Measurements from ENCODE around the gene CUEDC2.

DNA sequence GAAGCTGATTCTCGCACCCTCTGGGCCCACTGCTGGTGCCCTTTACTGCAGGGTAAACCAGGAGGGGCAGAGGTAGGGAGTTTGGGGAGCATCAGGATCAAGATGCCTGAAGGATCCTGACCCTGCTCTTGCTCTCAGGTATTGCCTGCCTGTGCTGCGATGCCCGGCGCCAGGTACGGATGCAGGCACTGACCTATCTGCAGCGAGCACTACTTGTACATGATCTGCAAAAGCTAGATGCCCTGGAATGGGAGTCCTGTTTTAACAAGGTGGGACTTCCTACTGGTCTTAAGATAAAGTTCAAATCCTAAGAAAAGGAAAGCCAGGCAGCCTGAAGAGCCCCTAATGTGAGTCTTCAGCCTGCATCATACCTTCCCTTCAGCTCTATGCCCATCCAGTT lies 53.0 kb downstream of the CUEDC2 start:
- TF ChIP-seq CTCF (IDR thresholded peaks at IDR 0.05 in 8 of 11, conservative IDR thresholded peaks at IDR 0.05 in 3 of 11), result no peak
- no peak for TF ChIP-seq POLR2A (IDR thresholded peaks at IDR 0.05)

All from spleen (tissue), 7 donors.